Measurements from ENCODE around the gene GPR39. TPM values are rescaled to one million over a fixed set of nuclear protein-coding genes. Genes with fewer than 3 reads are reported as not detected.

GPR39 gene
- total RNA-seq, 1 donor from 2014 or later, result not detected

DNA sequence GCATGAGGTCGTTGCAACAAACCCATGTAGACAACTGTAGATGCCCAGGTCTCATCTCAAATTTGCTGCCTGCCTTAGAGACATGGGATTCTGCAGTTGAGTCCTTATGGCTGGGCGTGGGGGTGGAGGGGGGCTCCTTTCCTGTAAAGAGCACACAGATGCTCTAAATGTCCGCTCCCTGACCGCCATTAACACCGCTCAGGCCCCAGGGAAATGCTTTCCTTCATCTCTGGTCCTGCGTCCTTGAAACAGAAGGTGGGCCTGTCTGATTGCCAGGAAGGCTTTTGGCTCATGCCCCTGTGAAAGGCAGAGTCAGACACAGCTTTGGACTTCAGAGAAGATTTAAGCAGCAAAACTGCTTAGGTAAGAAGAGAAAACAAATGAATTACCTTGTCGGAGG lies 25.7 kb downstream of the GPR39 start:
- no peak for DNase-seq (ENCODE audit: low read depth in 2 of 2)

GRCh38 chr2:132443106-132443505 lies 26.5 kb downstream of the GPR39 start:
- DNase-seq (ENCODE audit: low read depth in 2 of 2), result no peak

GRCh38 chr2:132446444-132446843 lies 29.8 kb downstream of the GPR39 start:
- DNase-seq (ENCODE audit: low read depth in 2 of 2), result no peak

- DNase-seq (ENCODE audit: low read depth in 2 of 2), result no peak
These were observed 31.7 kb downstream of the GPR39 start for GRCh38 chr2:132448331-132448730.

DNA sequence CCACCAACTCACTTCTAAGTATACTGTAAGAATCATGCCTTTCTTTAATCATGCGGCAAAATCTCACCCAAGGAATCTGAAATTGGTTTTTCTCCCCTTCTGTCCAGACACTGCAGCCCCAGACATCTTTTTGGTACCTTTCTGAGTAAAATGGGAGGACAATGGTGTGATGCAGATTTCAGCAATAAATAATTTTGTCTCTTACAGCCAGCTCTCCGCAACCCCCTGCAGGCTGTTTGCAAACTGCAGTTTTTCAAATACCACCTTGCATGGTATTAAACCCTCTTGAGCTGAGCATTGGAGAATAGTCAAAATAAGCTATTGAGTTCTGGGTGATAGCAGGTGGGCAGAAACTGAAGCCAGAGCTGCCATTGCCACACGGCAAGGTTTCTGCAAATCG lies 32.2 kb downstream of the GPR39 start:
- DNase-seq (ENCODE audit: low read depth in 2 of 2), result peak in 1 of 2 donors; percentile 23

DNA sequence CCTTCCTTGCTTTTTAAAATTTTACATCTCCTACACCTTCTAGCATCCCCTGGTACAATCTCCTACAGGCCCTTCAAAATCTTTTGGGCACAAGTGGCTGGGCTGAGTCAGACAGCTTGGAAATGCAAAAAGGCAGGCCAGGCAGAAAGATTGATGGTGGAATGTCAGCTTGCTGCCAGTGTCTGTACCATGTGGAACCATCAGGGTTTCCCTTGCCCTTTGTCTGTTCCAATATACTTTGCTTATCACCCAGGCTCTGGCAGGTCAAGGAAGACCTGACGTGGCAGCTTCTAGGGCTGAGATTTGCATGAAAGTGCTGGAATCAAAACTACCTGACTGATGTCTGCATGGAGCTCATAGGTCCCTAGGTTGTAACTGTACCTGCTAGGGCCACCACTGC lies 33.3 kb downstream of the GPR39 start:
- no peak for DNase-seq (ENCODE audit: low read depth in 2 of 2)

DNA sequence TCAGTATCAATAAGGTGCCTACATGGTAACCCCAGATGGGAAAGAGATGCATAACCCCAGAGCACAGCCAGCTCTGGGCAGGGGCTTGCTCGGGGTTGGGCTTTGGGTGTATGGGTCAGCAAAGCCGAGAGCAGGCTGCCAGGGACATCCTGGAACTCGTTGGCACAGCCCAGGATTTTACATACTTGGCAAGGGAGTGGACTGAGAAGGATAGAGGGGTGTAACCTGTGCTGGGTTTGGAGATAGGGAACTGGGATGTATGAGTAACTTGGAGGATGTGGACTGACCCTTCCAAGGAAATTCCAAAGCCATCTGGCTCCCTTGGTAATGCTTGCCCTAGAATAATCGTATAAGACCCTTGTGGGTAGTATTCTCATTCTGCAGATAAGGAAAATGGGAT lies 44.2 kb downstream of the GPR39 start:
- no peak for DNase-seq (ENCODE audit: low read depth in 2 of 2)

GRCh38 chr2:132462236-132462635 lies 45.6 kb downstream of the GPR39 start:
- DNase-seq (ENCODE audit: low read depth in 2 of 2), result no peak

DNA sequence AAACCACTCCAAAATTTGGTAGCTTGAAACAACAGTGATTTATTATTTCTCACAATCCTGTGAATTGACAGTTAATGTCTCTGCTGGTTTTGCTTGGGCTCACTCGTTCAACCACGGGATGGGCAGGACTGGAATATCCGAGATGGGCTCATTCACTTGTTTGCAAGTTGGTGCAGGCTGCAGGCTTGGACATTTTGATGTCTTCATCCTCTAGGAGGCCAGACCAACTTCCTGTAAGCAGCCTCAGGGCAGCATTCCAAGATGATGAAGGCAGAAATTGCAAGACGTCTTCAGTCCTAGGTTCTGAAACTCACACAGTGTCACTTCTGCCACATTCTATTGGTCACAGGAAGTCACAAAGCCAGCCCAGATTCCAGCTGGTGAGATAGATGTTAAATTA lies 47.1 kb downstream of the GPR39 start:
- DNase-seq (ENCODE audit: low read depth in 2 of 2), result no peak

GRCh38 chr2:132465917-132466316 lies 49.3 kb downstream of the GPR39 start:
- no peak for DNase-seq (ENCODE audit: low read depth in 2 of 2)

DNA sequence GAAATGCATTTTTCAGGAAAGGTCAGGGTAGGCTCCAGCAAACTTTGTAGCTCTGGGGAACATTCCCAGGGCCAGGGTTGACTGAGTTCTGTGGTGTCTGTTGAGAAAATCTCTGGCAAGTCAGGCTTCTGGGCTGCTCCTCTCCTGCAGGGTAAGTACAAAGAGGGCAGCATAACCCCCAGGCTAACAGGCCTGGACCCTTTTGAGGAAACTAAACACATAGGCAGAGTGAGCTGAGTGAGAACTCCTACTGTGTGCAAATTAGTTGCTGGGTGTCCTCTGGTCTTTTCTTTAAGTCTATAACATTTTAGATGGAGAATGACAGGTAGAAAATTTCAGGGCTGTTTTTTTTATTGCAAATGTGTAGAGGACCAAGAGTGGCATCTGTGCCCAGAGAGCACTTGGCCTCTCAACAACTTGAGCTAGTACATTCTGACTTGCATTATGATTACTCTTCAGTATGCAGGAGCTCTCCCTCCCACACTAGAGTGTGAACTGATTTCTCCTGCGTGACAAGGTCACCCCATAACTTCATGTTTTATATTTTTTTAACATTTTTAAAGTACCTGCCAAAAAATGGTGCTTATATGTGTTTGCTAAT lies 49.9 kb downstream of the GPR39 start:
- DNase-seq (ENCODE audit: low read depth in 2 of 2), result no peak

GRCh38 chr2:132468821-132469675 lies 52.4 kb downstream of the GPR39 start:
- DNase-seq (ENCODE audit: low read depth in 2 of 2), result no peak

DNA sequence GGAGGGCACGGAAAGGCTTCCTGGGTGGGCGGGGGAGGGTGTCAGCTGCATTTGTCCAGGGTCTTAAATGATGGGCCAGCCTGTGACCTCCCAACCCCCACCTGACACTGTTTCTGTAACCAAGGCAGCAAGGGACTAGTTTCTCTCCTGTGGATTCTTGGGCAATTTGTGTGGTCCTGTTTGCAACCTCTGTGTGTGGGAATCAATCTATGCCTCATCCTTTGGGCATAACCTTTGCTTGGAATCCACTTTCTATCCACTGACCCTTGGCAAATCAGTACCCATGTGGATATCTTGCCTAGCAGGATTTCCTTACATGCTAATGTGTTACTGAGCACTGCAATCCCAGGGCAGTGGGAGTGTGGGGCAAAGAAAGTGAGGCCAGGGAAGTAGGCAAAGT lies 54.1 kb downstream of the GPR39 start:
- DNase-seq (ENCODE audit: low read depth in 2 of 2), result no peak

- DNase-seq (ENCODE audit: low read depth in 2 of 2), result no peak
These were observed 56.7 kb downstream of the GPR39 start for GRCh38 chr2:132473174-132473883.

DNA sequence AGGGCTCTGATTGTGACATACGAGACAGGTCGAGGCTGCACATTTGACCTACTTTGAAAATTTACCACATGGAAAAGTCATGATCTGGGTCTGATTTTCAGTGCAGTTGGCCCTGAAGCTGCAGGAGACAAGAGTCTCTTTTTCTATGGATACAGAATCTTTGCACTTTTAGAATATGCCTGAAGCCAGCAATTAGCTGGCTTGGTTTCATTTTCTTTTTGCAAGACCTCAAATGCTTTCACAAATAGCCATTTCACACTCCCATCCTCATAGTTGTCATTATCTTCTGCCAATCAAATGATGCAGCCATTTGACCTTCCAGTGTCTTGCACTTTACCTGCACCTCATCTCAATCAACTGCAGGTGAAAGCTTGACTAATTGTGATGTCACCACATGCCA lies 59.0 kb downstream of the GPR39 start:
- no peak for DNase-seq (ENCODE audit: low read depth in 2 of 2)

- no peak for DNase-seq (ENCODE audit: low read depth in 2 of 2)
These were observed 60.8 kb downstream of the GPR39 start for GRCh38 chr2:132477436-132477835.

- no peak for DNase-seq (ENCODE audit: low read depth in 2 of 2)
These were observed 61.4 kb downstream of the GPR39 start for GRCh38 chr2:132477962-132478361.

GRCh38 chr2:132478461-132479105 lies 62.0 kb downstream of the GPR39 start:
- DNase-seq (ENCODE audit: low read depth in 2 of 2), result no peak

GRCh38 chr2:132479155-132479554 lies 62.5 kb downstream of the GPR39 start:
- DNase-seq (ENCODE audit: low read depth in 2 of 2), result no peak

- DNase-seq (ENCODE audit: low read depth in 2 of 2), result no peak
These were observed 66.2 kb downstream of the GPR39 start for GRCh38 chr2:132482821-132483220.

GRCh38 chr2:132484144-132484543 lies 67.5 kb downstream of the GPR39 start:
- DNase-seq (ENCODE audit: low read depth in 2 of 2), result no peak

DNA sequence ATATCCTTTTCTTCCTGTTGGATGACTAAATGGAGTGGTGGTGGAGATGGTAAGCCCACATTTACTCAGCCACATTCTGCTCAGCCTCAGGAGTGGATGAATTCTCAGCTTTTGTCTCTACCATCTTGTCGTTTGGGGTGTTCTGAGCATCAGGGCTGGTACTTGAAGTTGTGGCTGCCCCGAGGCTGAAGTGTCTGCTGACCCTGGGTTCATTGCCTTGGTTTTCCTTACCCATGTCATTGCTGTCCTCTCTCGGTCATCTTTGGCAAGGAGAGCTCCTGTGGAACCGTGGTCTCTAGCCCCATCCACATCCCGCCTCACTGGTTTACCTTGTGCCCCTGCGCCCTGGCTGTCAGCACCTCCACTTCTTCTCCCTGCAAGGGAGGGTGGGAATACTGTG lies 71.9 kb downstream of the GPR39 start:
- no peak for DNase-seq (ENCODE audit: low read depth in 2 of 2)

Measured in dermis microvascular lymphatic vessel endothelial cell (primary cell).